Measurements from ENCODE around the gene SGIP1. TPM values are rescaled to one million over a fixed set of nuclear protein-coding genes. Genes with fewer than 3 reads are reported as not detected.

SGIP1 gene
- total RNA-seq, 1 donor from 2014 or later, result 4.2 TPM

DNA sequence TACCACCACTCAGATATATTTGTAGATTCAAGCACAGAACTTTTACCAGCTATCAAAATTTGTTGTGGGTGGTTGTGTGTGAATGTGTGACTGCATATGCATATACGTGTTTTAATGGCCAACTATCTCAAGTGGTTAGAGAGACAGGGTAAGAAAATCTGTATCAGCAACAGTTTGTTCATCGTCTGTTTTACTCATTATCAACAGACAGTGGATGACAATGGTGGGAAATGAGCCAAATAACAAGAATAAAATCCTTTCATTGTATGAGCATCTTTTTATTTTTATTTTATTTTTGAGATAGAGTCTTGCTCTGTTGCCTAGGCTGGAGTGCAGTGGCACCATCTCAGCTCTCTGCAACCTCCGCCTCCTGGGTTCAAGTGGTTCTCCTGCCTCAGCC lies 195.6 kb downstream of the SGIP1 start:
- H3K9me3 ChIP-seq (ENCODE audit: low read depth), result no peaks in the 10 kb centered on the region
- no peak for DNase-seq (ENCODE audit: low spot score)
- no peaks in the 10 kb centered on the region for H3K27me3 ChIP-seq
- H2AFZ ChIP-seq (replicated peaks), result no peak overlapping the region
- no peaks in the 10 kb centered on the region for H3K36me3 ChIP-seq
- H3K4me1 ChIP-seq, result no peaks in the 10 kb centered on the region
- H3K4me1 Mint-ChIP-seq, result no peaks in the 10 kb centered on the region
- no peak overlapping the region for H3K9ac ChIP-seq
- H3K79me2 ChIP-seq (ENCODE audit: low read depth), result no peaks in the 10 kb centered on the region
- H3K4me3 ChIP-seq, result no peak overlapping the region
- no peak overlapping the region for H3K4me2 ChIP-seq
- H3K27me3 Mint-ChIP-seq (ENCODE audit: insufficient read depth, low read depth), result no peaks in the 10 kb centered on the region
- H3F3A ChIP-seq (ENCODE audit: low read depth), result no peaks in the 10 kb centered on the region
- no peaks in the 10 kb centered on the region for H4K20me1 ChIP-seq (ENCODE audit: low read depth)
- H3K27ac ChIP-seq, result no peak overlapping the region
- no peaks in the 10 kb centered on the region for H3K9me3 Mint-ChIP-seq
- no peak overlapping the region for H3K4me3 Mint-ChIP-seq
- TF ChIP-seq EZH2phosphoT487 (IDR thresholded peaks at IDR 0.05) (no peak), CTCF (IDR thresholded peaks at IDR 0.05) (no peak), EZH2 (IDR thresholded peaks at IDR 0.05) (no peak)
- no peak overlapping the region for H3K27ac Mint-ChIP-seq
- H3K36me3 Mint-ChIP-seq, result no peaks in the 10 kb centered on the region

DNA sequence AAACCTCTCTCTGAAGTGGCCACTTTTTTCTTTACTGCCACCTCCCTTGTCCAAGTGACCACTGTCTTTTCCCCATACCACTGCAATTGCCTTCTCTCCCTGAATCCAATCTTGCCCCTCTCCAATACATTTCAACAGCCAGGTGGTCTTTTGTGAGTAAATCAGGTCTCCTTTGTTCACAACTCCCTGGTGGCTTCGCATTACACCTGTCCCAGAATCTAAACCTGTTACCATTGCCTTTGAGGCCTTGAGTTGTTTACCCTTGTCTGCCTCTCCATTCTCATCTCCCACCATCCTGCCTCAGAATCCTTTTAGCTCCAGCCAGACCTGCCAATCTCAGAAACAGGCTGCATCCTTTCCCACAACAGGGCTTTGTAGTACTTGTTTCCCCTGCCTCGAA lies 196.5 kb downstream of the SGIP1 start:
- H3K27me3 Mint-ChIP-seq (ENCODE audit: insufficient read depth, low read depth), result no peaks in the 10 kb centered on the region
- no peak overlapping the region for H3K27ac Mint-ChIP-seq
- H3K4me3 ChIP-seq, result no peak overlapping the region
- no peak for DNase-seq (ENCODE audit: low spot score)
- H3K27ac ChIP-seq, result no peak overlapping the region
- no peaks in the 10 kb centered on the region for H3K4me1 ChIP-seq
- TF ChIP-seq CTCF (IDR thresholded peaks at IDR 0.05) (no peak), EZH2phosphoT487 (IDR thresholded peaks at IDR 0.05) (no peak), EZH2 (IDR thresholded peaks at IDR 0.05) (no peak)
- H3K36me3 ChIP-seq, result no peaks in the 10 kb centered on the region
- no peak overlapping the region for H2AFZ ChIP-seq (replicated peaks)
- H3K9ac ChIP-seq, result no peak overlapping the region
- H3K4me1 Mint-ChIP-seq, result no peaks in the 10 kb centered on the region
- no peaks in the 10 kb centered on the region for H3F3A ChIP-seq (ENCODE audit: low read depth)
- H3K9me3 ChIP-seq (ENCODE audit: low read depth), result no peaks in the 10 kb centered on the region
- H3K9me3 Mint-ChIP-seq, result no peaks in the 10 kb centered on the region
- no peaks in the 10 kb centered on the region for H4K20me1 ChIP-seq (ENCODE audit: low read depth)
- no peak overlapping the region for H3K4me2 ChIP-seq
- H3K27me3 ChIP-seq, result no peaks in the 10 kb centered on the region
- no peaks in the 10 kb centered on the region for H3K36me3 Mint-ChIP-seq
- H3K4me3 Mint-ChIP-seq, result no peak overlapping the region
- no peaks in the 10 kb centered on the region for H3K79me2 ChIP-seq (ENCODE audit: low read depth)

- H3K27me3 Mint-ChIP-seq (ENCODE audit: insufficient read depth, low read depth), result no peaks in the 10 kb centered on the region
- Histone ChIP-seq H3K9ac (no peak overlapping the region), H3K27ac (no peak overlapping the region), H4K20me1 (ENCODE audit: low read depth) (no peaks in the 10 kb centered on the region), H3F3A (ENCODE audit: low read depth) (no peaks in the 10 kb centered on the region), H3K4me2 (no peak overlapping the region), H3K79me2 (ENCODE audit: low read depth) (no peaks in the 10 kb centered on the region), H3K4me3 (no peak overlapping the region), H3K9me3 (ENCODE audit: low read depth) (no peaks in the 10 kb centered on the region), H3K27me3 (no peaks in the 10 kb centered on the region), H2AFZ (replicated peaks) (no peak overlapping the region), H3K36me3 (no peaks in the 10 kb centered on the region), H3K4me1 (no peaks in the 10 kb centered on the region)
- no peaks in the 10 kb centered on the region for H3K9me3 Mint-ChIP-seq
- TF ChIP-seq EZH2 (IDR thresholded peaks at IDR 0.05), result no peak
- TF ChIP-seq EZH2phosphoT487 (IDR thresholded peaks at IDR 0.05), result no peak
- no peak for TF ChIP-seq CTCF (IDR thresholded peaks at IDR 0.05)
- H3K4me1 Mint-ChIP-seq, result no peaks in the 10 kb centered on the region
- no peak overlapping the region for H3K27ac Mint-ChIP-seq
- no peak for DNase-seq (ENCODE audit: low spot score)
- H3K4me3 Mint-ChIP-seq, result no peak overlapping the region
- H3K36me3 Mint-ChIP-seq, result no peaks in the 10 kb centered on the region
Measured at GRCh38 chr1:66731170-66731865, 197.4 kb downstream of the SGIP1 start.

All from neural progenitor cell (in vitro differentiated cells).